Gastrocnemius medialis (tissue), 4 donors: Measurements from ENCODE around the gene MPP2.

Experiments
- CTCF ChIP-seq, 5 experiments: fragments of 450-650 bp in 3 of 5; fragments of 200-600 bp in 2 of 5; sonication (generic) in 2 of 5; IDR thresholded peaks in 4 of 5; conservative IDR thresholded peaks in 1 of 5; 1 replicate in 4 of 5; 2 replicates in 1 of 5; pipeline ENCODE4 v1.5.1; 2016 to 2019; ENCODE audit warnings: antibody characterized with exemption in 5 of 5, mild to moderate bottlenecking in 3 of 5, moderate library complexity in 3 of 5
- POLR2A ChIP-seq, 2 donors: fragments of 450-650 bp; IDR thresholded peaks; one replicate each; pipeline ENCODE4 v1.6.1; 2017; ENCODE audit warnings: antibody characterized with exemption in 2 of 2, mild to moderate bottlenecking in 2 of 2, moderate library complexity in 2 of 2

- TF ChIP-seq CTCF (IDR thresholded peaks at IDR 0.05 in 4 of 5, conservative IDR thresholded peaks at IDR 0.05 in 1 of 5) (no peak), POLR2A (IDR thresholded peaks at IDR 0.05) (no peak)
Observed at GRCh38 chr17:43849116-43849515, 58.2 kb downstream of the MPP2 start.
